ENCODE measurements around the gene C1QTNF6. TPM values are rescaled to one million over a fixed set of nuclear protein-coding genes. Genes with fewer than 3 reads are reported as not detected.
"Not testable (repeated sequence)": the region's sequence is repeated elsewhere in the genome, so short reads cannot be mapped to it uniquely, and the experiment has no call there.

The C1QTNF6 gene
- total RNA-seq, 6 experiments from 2014 or later = 3.3 to 5.0 (median 4.0) TPM

- Mint-ChIP-seq H3K4me3 (no peak overlapping the region), H3K4me1 (ENCODE audit: low read depth) (peaks cover 14% of the 10 kb centered on the region), H3K27me3 (ENCODE audit: insufficient read depth) (peaks cover 27% of the 10 kb centered on the region), H3K27ac (no peak overlapping the region), H3K36me3 (ENCODE audit: low read depth) (no peaks in the 10 kb centered on the region), H3K9me3 (no peaks in the 10 kb centered on the region)
- DNase-seq = no peak
- TF ChIP-seq CTCF (IDR thresholded peaks at IDR 0.05) = no peak
Measured at GRCh38 chr22:37171662-37172061, 16.4 kb downstream of the C1QTNF6 start.

GRCh38 chr22:37170689-37171405 lies 17.2 kb downstream of the C1QTNF6 start:
- not testable (repeated sequence) for H3K27ac Mint-ChIP-seq; H3K4me3 Mint-ChIP-seq; H3K9me3 Mint-ChIP-seq; DNase-seq; H3K4me1 Mint-ChIP-seq (ENCODE audit: low read depth); H3K36me3 Mint-ChIP-seq (ENCODE audit: low read depth)
- H3K27me3 Mint-ChIP-seq (ENCODE audit: insufficient read depth) = peaks cover 26% of the 10 kb centered on the region

GRCh38 chr22:37169947-37170688 lies 17.9 kb downstream of the C1QTNF6 start:
- H3K27me3 Mint-ChIP-seq (ENCODE audit: insufficient read depth) = peaks cover 22% of the 10 kb centered on the region
- DNase-seq = no peak
- TF ChIP-seq CTCF (IDR thresholded peaks at IDR 0.05) = peak; percentile 48
- no peaks in the 10 kb centered on the region for H3K36me3 Mint-ChIP-seq (ENCODE audit: low read depth)
- peaks cover 6% of the 10 kb centered on the region for H3K4me1 Mint-ChIP-seq (ENCODE audit: low read depth)
- no peak overlapping the region for H3K4me3 Mint-ChIP-seq
- H3K27ac Mint-ChIP-seq = no peak overlapping the region; the same call in 1 of the 2 replicates
- H3K9me3 Mint-ChIP-seq = no peaks in the 10 kb centered on the region

DNA sequence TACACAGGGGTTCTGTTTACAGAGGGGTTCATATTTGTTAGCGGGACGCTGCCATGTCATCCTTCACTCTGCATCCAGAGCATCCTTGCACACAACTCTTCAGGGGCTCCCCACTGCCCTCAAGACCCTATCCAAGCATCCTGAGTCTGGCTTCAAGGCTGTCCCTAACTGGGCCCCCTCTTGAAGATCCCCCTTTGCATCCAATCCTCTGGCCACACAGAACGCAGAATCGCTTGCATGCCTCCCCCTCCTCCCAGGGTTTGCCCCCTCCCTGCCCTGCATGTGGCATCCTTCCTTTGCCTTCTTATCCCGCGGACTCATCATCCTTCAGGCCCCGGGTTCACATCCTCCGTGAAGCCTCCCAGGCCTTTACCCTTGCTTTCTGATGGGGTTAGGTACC lies 18.6 kb downstream of the C1QTNF6 start:
- TF ChIP-seq CTCF (IDR thresholded peaks at IDR 0.05) = no peak
- DNase-seq = no peak
- no peaks in the 10 kb centered on the region for H3K9me3 Mint-ChIP-seq
- no peaks in the 10 kb centered on the region for H3K36me3 Mint-ChIP-seq (ENCODE audit: low read depth)
- H3K4me3 Mint-ChIP-seq = no peak overlapping the region
- peaks cover 21% of the 10 kb centered on the region for H3K27me3 Mint-ChIP-seq (ENCODE audit: insufficient read depth)
- peaks cover 6% of the 10 kb centered on the region for H3K4me1 Mint-ChIP-seq (ENCODE audit: low read depth)
- H3K27ac Mint-ChIP-seq = no peak overlapping the region; the same call in 1 of the 2 replicates

DNA sequence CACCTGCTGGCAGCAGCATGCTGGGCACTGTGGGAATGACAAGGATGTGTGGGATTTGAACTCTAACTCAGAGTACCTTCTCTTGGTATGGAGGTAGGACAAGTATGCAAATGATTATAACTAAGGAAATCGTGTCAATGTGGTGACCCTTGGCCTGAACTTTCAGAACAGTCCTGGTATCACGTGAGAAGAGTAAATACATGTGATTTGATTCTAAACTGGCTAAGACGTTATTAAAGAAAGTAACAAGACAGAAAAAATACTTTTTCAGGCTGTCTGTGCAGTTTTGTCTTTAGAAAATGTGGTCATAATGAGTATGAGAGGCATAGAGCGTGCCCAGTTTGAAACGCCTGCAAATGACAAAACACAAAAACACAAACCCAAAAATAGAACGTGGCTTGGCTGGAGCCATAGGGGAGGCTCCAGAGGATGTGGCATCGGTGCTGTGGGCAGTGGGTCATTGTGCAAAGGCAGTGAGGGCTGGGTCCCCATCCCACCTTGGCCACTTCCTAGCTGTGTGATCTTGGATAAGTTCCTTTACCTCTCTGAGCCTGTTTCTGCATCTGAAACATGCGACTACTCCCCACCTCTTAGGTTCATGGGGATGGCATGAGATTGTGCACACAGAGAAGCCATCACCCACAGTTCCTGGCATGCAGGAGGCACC lies 19.9 kb downstream of the C1QTNF6 start:
- Mint-ChIP-seq H3K4me3 (no peak overlapping the region), H3K27me3 (ENCODE audit: insufficient read depth) (peaks cover 18% of the 10 kb centered on the region), H3K27ac (no peak overlapping the region), H3K36me3 (ENCODE audit: low read depth) (no peaks in the 10 kb centered on the region), H3K4me1 (ENCODE audit: low read depth) (peaks cover 6% of the 10 kb centered on the region), H3K9me3 (no peaks in the 10 kb centered on the region)
- no peak for TF ChIP-seq CTCF (IDR thresholded peaks at IDR 0.05)
- DNase-seq = no peak
